Measurements from ENCODE around the gene ADAMTS10.

DNA sequence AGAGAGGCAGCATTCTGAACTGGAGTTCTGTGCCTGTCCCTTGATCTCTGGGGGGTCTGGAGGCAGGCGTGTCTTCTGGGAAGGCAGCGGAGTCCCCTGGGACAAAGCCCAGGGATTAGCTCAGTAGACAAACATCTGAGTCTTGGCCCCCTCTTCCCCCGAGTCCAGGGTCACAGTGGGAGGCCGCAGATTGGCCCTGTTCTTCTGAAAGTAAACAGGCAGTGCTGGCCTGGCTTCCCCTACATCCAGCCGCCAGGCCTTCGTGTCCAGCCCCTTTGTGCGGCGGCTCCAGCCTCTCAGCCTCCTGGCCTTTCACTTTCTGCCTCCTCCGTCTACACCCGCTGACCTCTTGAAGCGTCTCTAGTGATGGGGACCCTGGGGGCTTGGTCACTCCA, 20.9 kb upstream of the ADAMTS10 start:
- TF ChIP-seq, protein P1, sequence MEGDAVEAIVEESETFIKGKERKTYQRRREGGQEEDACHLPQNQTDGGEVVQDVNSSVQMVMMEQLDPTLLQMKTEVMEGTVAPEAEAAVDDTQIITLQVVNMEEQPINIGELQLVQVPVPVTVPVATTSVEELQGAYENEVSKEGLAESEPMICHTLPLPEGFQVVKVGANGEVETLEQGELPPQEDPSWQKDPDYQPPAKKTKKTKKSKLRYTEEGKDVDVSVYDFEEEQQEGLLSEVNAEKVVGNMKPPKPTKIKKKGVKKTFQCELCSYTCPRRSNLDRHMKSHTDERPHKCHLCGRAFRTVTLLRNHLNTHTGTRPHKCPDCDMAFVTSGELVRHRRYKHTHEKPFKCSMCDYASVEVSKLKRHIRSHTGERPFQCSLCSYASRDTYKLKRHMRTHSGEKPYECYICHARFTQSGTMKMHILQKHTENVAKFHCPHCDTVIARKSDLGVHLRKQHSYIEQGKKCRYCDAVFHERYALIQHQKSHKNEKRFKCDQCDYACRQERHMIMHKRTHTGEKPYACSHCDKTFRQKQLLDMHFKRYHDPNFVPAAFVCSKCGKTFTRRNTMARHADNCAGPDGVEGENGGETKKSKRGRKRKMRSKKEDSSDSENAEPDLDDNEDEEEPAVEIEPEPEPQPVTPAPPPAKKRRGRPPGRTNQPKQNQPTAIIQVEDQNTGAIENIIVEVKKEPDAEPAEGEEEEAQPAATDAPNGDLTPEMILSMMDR (IDR thresholded peaks at IDR 0.05) = no peak
- TF ChIP-seq POLR2A (IDR thresholded peaks at IDR 0.05) = no peak
- peak; percentile 7 for TF ChIP-seq POLR2AphosphoS5 (IDR thresholded peaks at IDR 0.05)
